ENCODE measurements around the gene CD9. TPM values are rescaled to one million over a fixed set of nuclear protein-coding genes. Genes with fewer than 3 reads are reported as not detected.

CD9 gene
- total RNA-seq, 4 donors from 2014 or later: 48.6 to 337 (median 129) TPM

DNA sequence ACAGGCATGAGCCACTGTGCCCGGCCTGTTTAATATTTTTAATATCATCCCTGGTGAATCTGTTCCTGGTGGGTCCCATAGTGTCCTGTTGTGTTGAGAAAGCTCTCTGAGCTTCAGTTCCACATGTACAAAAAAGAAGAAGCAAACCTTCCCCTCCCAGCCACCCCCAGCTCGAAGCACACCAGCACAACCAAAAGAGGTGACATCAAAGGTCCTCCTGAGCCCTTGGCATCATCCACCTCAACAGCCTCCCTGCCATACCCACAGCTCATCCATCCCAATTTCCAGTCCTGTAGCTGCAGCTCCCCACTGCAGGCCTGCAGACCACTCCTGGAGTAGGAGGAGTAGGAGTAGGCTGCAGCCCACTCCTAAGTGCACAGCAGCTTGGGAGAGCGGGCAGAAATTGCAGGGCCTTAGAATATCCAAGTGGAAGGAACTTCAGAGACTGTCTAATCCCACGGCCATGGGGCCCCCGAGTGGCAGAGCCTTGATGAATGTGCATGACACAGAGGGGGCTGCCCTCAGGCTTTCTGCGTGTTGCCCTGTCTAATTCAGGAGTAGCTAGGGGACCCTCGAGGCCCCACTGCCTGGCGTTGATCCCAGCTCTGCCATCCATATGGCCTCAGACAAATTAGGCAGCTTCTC is 36.7 kb upstream of the CD9 start:
- TF ChIP-seq, protein P1, sequence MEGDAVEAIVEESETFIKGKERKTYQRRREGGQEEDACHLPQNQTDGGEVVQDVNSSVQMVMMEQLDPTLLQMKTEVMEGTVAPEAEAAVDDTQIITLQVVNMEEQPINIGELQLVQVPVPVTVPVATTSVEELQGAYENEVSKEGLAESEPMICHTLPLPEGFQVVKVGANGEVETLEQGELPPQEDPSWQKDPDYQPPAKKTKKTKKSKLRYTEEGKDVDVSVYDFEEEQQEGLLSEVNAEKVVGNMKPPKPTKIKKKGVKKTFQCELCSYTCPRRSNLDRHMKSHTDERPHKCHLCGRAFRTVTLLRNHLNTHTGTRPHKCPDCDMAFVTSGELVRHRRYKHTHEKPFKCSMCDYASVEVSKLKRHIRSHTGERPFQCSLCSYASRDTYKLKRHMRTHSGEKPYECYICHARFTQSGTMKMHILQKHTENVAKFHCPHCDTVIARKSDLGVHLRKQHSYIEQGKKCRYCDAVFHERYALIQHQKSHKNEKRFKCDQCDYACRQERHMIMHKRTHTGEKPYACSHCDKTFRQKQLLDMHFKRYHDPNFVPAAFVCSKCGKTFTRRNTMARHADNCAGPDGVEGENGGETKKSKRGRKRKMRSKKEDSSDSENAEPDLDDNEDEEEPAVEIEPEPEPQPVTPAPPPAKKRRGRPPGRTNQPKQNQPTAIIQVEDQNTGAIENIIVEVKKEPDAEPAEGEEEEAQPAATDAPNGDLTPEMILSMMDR (IDR thresholded peaks at IDR 0.05; ENCODE audit: low read depth): no peak

DNA sequence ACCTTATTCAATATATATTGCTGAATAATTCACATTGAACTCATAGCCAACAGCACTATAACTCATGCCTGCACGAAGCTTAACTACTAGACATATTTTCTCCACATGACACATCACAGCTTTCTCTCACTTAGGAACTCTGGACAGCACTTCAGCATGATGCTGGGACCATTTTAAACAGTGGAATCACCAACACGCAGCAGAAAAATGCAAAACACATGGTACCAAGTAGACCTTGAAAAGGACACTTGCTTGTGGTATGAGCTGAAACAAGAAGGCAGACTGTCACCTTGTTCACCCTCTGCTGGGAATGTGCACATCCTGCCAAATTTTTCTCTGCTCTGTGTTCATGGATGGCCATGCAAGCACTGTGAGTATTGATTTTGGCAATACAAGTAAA is 34.8 kb upstream of the CD9 start:
- TF ChIP-seq, protein P1 (IDR thresholded peaks at IDR 0.05; ENCODE audit: low read depth): no peak

- TF ChIP-seq, protein P1 (IDR thresholded peaks at IDR 0.05; ENCODE audit: low read depth): no peak
These were observed 33.4 kb upstream of the CD9 start for GRCh38 chr12:6166808-6167207.

- TF ChIP-seq, protein P1 (IDR thresholded peaks at IDR 0.05; ENCODE audit: low read depth): no peak
These were observed 32.6 kb upstream of the CD9 start for GRCh38 chr12:6167327-6168280.

DNA sequence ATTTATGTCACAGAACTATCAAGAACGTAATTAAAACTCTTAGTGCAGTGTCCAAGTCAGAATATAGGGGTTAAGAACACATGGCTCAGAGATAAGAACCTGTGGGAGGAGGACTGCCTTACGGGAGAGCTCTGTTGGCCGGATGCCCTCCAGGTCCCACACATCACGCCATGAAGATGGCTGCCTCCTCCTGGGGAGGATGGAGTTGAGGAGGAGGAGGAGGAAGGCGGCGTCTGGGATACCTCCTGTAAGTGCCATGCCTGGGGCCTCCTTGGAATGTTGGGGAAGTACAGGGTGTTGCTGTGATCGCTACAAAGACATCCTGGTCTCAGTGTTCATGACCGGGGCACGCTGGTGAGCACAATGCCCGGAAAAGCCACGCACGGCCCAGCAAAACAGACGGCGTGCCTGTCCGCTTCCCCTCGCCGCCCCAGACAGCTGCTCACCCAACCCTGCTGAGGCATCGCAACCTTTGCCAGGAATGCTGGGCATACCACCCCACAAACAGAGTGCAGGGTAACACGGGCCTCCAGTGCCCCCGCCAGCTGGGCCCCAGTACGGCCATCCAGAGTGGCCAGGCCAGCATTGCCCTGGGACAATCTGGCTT is 28.7 kb upstream of the CD9 start:
- TF ChIP-seq, protein P1 (IDR thresholded peaks at IDR 0.05; ENCODE audit: low read depth): no peak

DNA sequence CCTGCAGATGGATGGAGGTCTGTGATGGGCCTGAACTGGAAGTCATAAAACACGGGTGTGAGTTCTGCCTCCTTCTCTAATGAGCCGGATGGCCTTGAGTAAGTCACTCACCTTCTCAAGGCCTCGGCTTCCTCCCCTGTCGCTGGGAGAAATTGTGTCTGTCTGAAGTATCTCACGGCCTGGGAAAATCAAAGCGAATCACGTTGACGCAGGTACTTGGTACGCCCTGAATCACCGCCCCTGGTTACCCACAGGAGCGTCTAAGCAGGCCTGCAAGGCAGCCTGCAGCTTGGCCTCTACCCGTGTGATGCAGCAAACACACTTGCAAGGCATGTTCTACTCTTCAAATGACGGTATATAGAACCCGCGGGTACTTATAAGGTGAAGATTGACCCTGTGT is 28.1 kb upstream of the CD9 start:
- TF ChIP-seq, protein P1 (IDR thresholded peaks at IDR 0.05; ENCODE audit: low read depth): no peak

DNA sequence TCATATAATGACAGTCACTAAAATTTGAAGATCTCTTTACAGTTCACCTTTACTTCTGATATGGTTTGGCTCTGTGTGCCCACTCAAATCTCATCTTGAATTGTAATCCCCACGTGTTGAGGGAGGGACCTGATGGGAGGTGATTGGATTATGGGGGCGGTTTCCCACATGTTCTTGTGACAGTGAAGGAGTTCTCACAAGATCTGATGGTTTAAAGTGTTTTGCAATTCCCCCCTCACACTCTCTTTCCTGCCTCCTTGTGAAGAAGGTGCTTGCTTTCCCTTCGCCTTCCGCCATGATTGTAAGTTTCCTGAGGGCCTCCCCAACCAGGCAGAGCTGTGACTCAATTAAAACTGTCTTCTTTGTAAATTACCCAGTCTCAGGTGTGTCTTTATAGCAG is 27.3 kb upstream of the CD9 start:
- TF ChIP-seq, protein P1 (IDR thresholded peaks at IDR 0.05; ENCODE audit: low read depth): no peak

Data from subcutaneous adipose tissue (tissue), 4 donors.